Activated CD4-positive, alpha-beta T cell treated with anti-CD3 and anti-CD28 coated beads, Interleukin-2, amount 50 U/mL, for 16 hours (primary cell): Measurements from ENCODE around the gene EDAR.
A peak's percentile ranks its signal among the peaks of the same experiment; 100 is the strongest.

Experiments used
- DNase-seq: peaks from one replicate; pipeline ENCODE4 v3.0.0-alpha.2; 2020

Gene EDAR

GRCh38 chr2:108906403-108907077 is 82.5 kb downstream of the EDAR start:
- DNase-seq, result no peak

GRCh38 chr2:108905906-108906305 is 83.1 kb downstream of the EDAR start:
- no peak for DNase-seq

GRCh38 chr2:108905176-108905575 is 83.8 kb downstream of the EDAR start:
- DNase-seq, result no peak

GRCh38 chr2:108904680-108905079 is 84.3 kb downstream of the EDAR start:
- DNase-seq, result no peak

GRCh38 chr2:108898315-108899082 is 90.5 kb downstream of the EDAR start:
- DNase-seq, result peak; percentile 29

GRCh38 chr2:108896741-108897140 is 92.3 kb downstream of the EDAR start:
- no peak for DNase-seq

- no peak for DNase-seq
Observed at GRCh38 chr2:108895188-108895587, 93.8 kb downstream of the EDAR start.

- DNase-seq, result no peak
Observed at GRCh38 chr2:108894766-108895165, 94.3 kb downstream of the EDAR start.

- no peak for DNase-seq
Observed at GRCh38 chr2:108893277-108893676, 95.7 kb downstream of the EDAR start.

- no peak for DNase-seq
Observed at GRCh38 chr2:108889907-108890306, 99.1 kb downstream of the EDAR start.

- no peak for DNase-seq
Observed at GRCh38 chr2:108884619-108885018, 104.4 kb downstream of the EDAR start.

GRCh38 chr2:108878276-108878675 is 110.7 kb downstream of the EDAR start:
- DNase-seq, result no peak

GRCh38 chr2:108877506-108877905 is 111.5 kb downstream of the EDAR start:
- DNase-seq, result no peak

GRCh38 chr2:108870069-108870644 is 118.9 kb downstream of the EDAR start:
- no peak for DNase-seq

GRCh38 chr2:108869542-108869941 is 119.5 kb downstream of the EDAR start:
- DNase-seq, result no peak

- DNase-seq, result no peak
Observed at GRCh38 chr2:108868911-108869310, 120.1 kb downstream of the EDAR start.

GRCh38 chr2:108866041-108866440 is 123.0 kb downstream of the EDAR start:
- no peak for DNase-seq

GRCh38 chr2:108858894-108859293 is 130.1 kb downstream of the EDAR start:
- DNase-seq, result no peak

GRCh38 chr2:108855194-108855593 is 133.8 kb downstream of the EDAR start:
- no peak for DNase-seq

GRCh38 chr2:108854484-108854883 is 134.5 kb downstream of the EDAR start:
- no peak for DNase-seq

GRCh38 chr2:108853421-108853820 is 135.6 kb downstream of the EDAR start:
- DNase-seq, result no peak

GRCh38 chr2:108852375-108852774 is 136.6 kb downstream of the EDAR start:
- no peak for DNase-seq

- DNase-seq, result no peak
Observed at GRCh38 chr2:108847000-108847399, 142.0 kb downstream of the EDAR start.

GRCh38 chr2:108845923-108846322 is 143.1 kb downstream of the EDAR start:
- no peak for DNase-seq
